Measurements from ENCODE around the gene PSMB4. TPM values are rescaled to one million over a fixed set of nuclear protein-coding genes. Genes with fewer than 3 reads are reported as not detected.

PSMB4 gene
- total and polyA plus RNA-seq, 2 donors (not counting 1 experiment from before 2014, with no cell fraction given): 201 to 334 TPM

DNA sequence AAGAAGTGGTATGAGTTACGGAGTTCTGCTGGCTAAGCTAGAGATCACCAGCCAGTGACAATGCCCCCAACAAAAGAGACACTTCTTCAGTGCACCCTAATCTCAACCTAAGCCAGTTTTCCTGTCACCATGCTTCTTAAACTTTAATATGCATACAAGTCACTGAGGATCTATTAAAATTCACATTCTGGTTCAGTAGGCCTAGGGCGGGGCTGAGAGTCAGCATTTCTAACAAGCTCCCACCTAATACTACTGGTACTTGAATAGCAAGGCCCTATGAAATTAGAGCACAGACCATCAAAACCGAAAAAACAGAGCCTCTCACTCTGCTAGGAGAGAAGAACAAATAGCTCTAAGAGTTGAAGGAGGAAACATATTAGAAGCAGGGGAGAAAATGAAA lies 7.9 kb downstream of the PSMB4 start:
- H3K9me3 Mint-ChIP-seq (ENCODE audit: insufficient read depth): no peaks in the 10 kb centered on the region
- intact Hi-C loops (cut with micrococcal nuclease): no loop called here
- H3K9me3 ChIP-seq (ENCODE audit: control extremely low read depth in 1 of 3, control insufficient read depth in 2 of 3, insufficient read depth in 1 of 3, low read length in 2 of 3): no peaks in the 10 kb centered on the region
- no peaks in the 10 kb centered on the region for H3K27me3 Mint-ChIP-seq
- CTCF ChIA-PET: interaction anchor here (0.6 to 1.3 kb wide), 2 partner anchors 67 to 108 kb away, joined by 3 to 5 read pairs; no protein-coding TSS in a partner anchor
- TF ChIP-seq, protein P1, sequence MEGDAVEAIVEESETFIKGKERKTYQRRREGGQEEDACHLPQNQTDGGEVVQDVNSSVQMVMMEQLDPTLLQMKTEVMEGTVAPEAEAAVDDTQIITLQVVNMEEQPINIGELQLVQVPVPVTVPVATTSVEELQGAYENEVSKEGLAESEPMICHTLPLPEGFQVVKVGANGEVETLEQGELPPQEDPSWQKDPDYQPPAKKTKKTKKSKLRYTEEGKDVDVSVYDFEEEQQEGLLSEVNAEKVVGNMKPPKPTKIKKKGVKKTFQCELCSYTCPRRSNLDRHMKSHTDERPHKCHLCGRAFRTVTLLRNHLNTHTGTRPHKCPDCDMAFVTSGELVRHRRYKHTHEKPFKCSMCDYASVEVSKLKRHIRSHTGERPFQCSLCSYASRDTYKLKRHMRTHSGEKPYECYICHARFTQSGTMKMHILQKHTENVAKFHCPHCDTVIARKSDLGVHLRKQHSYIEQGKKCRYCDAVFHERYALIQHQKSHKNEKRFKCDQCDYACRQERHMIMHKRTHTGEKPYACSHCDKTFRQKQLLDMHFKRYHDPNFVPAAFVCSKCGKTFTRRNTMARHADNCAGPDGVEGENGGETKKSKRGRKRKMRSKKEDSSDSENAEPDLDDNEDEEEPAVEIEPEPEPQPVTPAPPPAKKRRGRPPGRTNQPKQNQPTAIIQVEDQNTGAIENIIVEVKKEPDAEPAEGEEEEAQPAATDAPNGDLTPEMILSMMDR (IDR thresholded peaks at IDR 0.05): no peak
- TF ChIP-seq EZH2 (IDR thresholded peaks at IDR 0.05; ENCODE audit: borderline replicate concordance, insufficient read depth, low read depth, low read length, poor library complexity, severe bottlenecking): no peak
- DNase-seq (no peak), ATAC-seq (ENCODE audit: low read depth) (no peak)
- no peak overlapping the region for H3K27ac ChIP-seq (ENCODE audit: low read length in 2 of 2)
- no peaks in the 10 kb centered on the region for H4K20me1 ChIP-seq (ENCODE audit: control insufficient read depth, insufficient read depth, low read length, poor library complexity, severe bottlenecking)
- H3K36me3 ChIP-seq (replicated peaks in 1 of 2; ENCODE audit: control extremely low read depth in 1 of 2, control insufficient read depth in 1 of 2, extremely low read depth in 1 of 2, insufficient read depth in 2 of 2, low read length in 1 of 2): peaks cover 0 to 84% of the 10 kb centered on the region in 2 experiments
- no peaks in the 10 kb centered on the region for H3K79me2 ChIP-seq (ENCODE audit: control insufficient read depth, insufficient read depth, low read length)
- no peak overlapping the region for H3K4me2 ChIP-seq (replicated peaks; ENCODE audit: low read depth, low read length, poor library complexity, severe bottlenecking)
- no peaks in the 10 kb centered on the region for H3K27me3 ChIP-seq (replicated peaks in 1 of 4; ENCODE audit: control extremely low read depth in 1 of 4, control insufficient read depth in 3 of 4, insufficient read depth in 4 of 4, low read length in 3 of 4)
- no peak overlapping the region for H2AFZ ChIP-seq (ENCODE audit: insufficient read depth, low read depth, low read length, poor library complexity, severe bottlenecking)
- no peak overlapping the region for H3K4me3 ChIP-seq (ENCODE audit: control extremely low read depth in 1 of 5, extremely low read depth in 1 of 5, insufficient read depth in 1 of 5, low read depth in 2 of 5, low read length in 4 of 5)
- no peak overlapping the region for H3K4me3 Mint-ChIP-seq
- no peaks in the 10 kb centered on the region for H3K4me1 ChIP-seq (ENCODE audit: control insufficient read depth in 2 of 2, insufficient read depth in 2 of 2, low read length in 2 of 2)
- no peak overlapping the region for H3K9ac ChIP-seq (ENCODE audit: low read length)
- 100% methylated on average over 1 of the region's 3 CpGs for WGBS (ENCODE audit: insufficient coverage)
- H3K4me1 Mint-ChIP-seq: no peaks in the 10 kb centered on the region
- POLR2A ChIA-PET: no interaction called here
- H3K27ac Mint-ChIP-seq: no peak overlapping the region

DNA sequence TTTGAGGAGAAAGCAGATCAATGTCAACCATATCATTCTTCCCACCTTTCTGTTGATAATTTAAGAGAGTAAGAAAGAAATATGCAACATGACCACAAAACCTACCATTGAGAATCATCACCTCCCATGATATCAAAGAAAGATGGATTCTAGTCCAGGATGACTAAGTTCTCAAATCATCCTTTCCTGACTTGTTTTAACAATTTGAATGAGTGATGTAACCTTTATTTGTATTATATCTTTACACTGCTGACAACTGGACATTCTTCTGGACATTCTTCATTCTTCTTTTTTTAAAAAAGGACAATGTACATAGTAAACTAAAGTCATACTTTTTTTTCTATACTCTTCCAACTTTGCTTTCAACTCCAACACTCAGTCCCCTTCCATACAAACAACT lies 9.5 kb downstream of the PSMB4 start:
- intact Hi-C loops (cut with micrococcal nuclease): no loop called here
- CTCF ChIA-PET: interaction anchor here (0.6 kb wide), 1 partner anchor 1203 kb away, joined by 3 read pairs; no protein-coding TSS in a partner anchor
- H4K20me1 ChIP-seq (ENCODE audit: control insufficient read depth, insufficient read depth, low read length, poor library complexity, severe bottlenecking): no peaks in the 10 kb centered on the region
- no peaks in the 10 kb centered on the region for H3K27me3 ChIP-seq (replicated peaks in 1 of 4; ENCODE audit: control extremely low read depth in 1 of 4, control insufficient read depth in 3 of 4, insufficient read depth in 4 of 4, low read length in 3 of 4)
- Mint-ChIP-seq H3K27ac (no peak overlapping the region), H3K4me1 (no peaks in the 10 kb centered on the region), H3K4me3 (no peak overlapping the region), H3K9me3 (ENCODE audit: insufficient read depth) (no peaks in the 10 kb centered on the region), H3K27me3 (no peaks in the 10 kb centered on the region)
- no peaks in the 10 kb centered on the region for H3K79me2 ChIP-seq (ENCODE audit: control insufficient read depth, insufficient read depth, low read length)
- no peaks in the 10 kb centered on the region for H3K9me3 ChIP-seq (ENCODE audit: control extremely low read depth in 1 of 3, control insufficient read depth in 2 of 3, insufficient read depth in 1 of 3, low read length in 2 of 3)
- no peaks in the 10 kb centered on the region for H3K4me1 ChIP-seq (ENCODE audit: control insufficient read depth in 2 of 2, insufficient read depth in 2 of 2, low read length in 2 of 2)
- peaks cover 0 to 86% of the 10 kb centered on the region in 2 experiments for H3K36me3 ChIP-seq (replicated peaks in 1 of 2; ENCODE audit: control extremely low read depth in 1 of 2, control insufficient read depth in 1 of 2, extremely low read depth in 1 of 2, insufficient read depth in 2 of 2, low read length in 1 of 2)
- no peak overlapping the region for H3K27ac ChIP-seq (ENCODE audit: low read length in 2 of 2)
- H3K9ac ChIP-seq (ENCODE audit: low read length): no peak overlapping the region
- POLR2A ChIA-PET: no interaction called here
- no peak overlapping the region for H2AFZ ChIP-seq (ENCODE audit: insufficient read depth, low read depth, low read length, poor library complexity, severe bottlenecking)
- no peak for TF ChIP-seq EZH2 (IDR thresholded peaks at IDR 0.05; ENCODE audit: borderline replicate concordance, insufficient read depth, low read depth, low read length, poor library complexity, severe bottlenecking)
- TF ChIP-seq, protein P1 (IDR thresholded peaks at IDR 0.05): no peak
- H3K4me2 ChIP-seq (replicated peaks; ENCODE audit: low read depth, low read length, poor library complexity, severe bottlenecking): no peak overlapping the region
- ATAC-seq (ENCODE audit: low read depth) (no peak), DNase-seq (no peak)
- H3K4me3 ChIP-seq (ENCODE audit: control extremely low read depth in 1 of 5, extremely low read depth in 1 of 5, insufficient read depth in 1 of 5, low read depth in 2 of 5, low read length in 4 of 5): no peak overlapping the region

Measured in B cell (primary cell).